ENCODE data around the gene HPGDS. TPM values are rescaled to one million over a fixed set of nuclear protein-coding genes. Genes with fewer than 3 reads are reported as not detected.

Gene HPGDS
- total and polyA plus RNA-seq, 2 donors from 2014 or later, result 1.9 to 7.4 TPM

- no peak overlapping the region for H3K9ac ChIP-seq (ENCODE audit: low read length in 3 of 3)
- intact Hi-C loops (cut with DNase I), result no loop called here
- DNase-seq, result no peak
- no peaks in the 10 kb centered on the region for H3K27me3 ChIP-seq (ENCODE audit: control insufficient read depth, insufficient read depth, low read length)
- no peaks in the 10 kb centered on the region for H3K9me3 ChIP-seq (ENCODE audit: control insufficient read depth in 2 of 3, insufficient read depth in 1 of 3, low read length in 3 of 3)
- FAIRE-seq, result no peak
- TF ChIP-seq CTCF (IDR thresholded peaks at IDR 0.05; ENCODE audit: borderline replicate concordance, extremely low read depth, insufficient read depth), result no peak
- no peak overlapping the region for H3K4me3 ChIP-seq (ENCODE audit: low read length in 3 of 3)
- H3K27ac ChIP-seq (ENCODE audit: low read depth in 2 of 2, low read length in 2 of 2), result no peak overlapping the region
- H3K4me1 ChIP-seq (ENCODE audit: control insufficient read depth in 2 of 3, insufficient read depth in 2 of 3, low read depth in 1 of 3, low read length in 3 of 3), result no peaks in the 10 kb centered on the region
- no peaks in the 10 kb centered on the region for H3K36me3 ChIP-seq (ENCODE audit: control insufficient read depth in 2 of 3, insufficient read depth in 3 of 3, low read length in 3 of 3)
Measured at GRCh38 chr4:94359838-94360237, 17.2 kb upstream of the HPGDS start.

- TF ChIP-seq CTCF (IDR thresholded peaks at IDR 0.05; ENCODE audit: borderline replicate concordance, extremely low read depth, insufficient read depth), result no peak
- no peak overlapping the region for H3K27ac ChIP-seq (ENCODE audit: low read depth in 2 of 2, low read length in 2 of 2)
- H3K4me1 ChIP-seq (ENCODE audit: control insufficient read depth in 2 of 3, insufficient read depth in 2 of 3, low read depth in 1 of 3, low read length in 3 of 3), result no peaks in the 10 kb centered on the region
- H3K4me3 ChIP-seq (ENCODE audit: low read length in 3 of 3), result no peak overlapping the region
- H3K27me3 ChIP-seq (ENCODE audit: control insufficient read depth, insufficient read depth, low read length), result no peaks in the 10 kb centered on the region
- intact Hi-C loops (cut with DNase I), result no loop called here
- no peak overlapping the region for H3K9ac ChIP-seq (ENCODE audit: low read length in 3 of 3)
- DNase-seq (no peak), FAIRE-seq (no peak)
- no peaks in the 10 kb centered on the region for H3K36me3 ChIP-seq (ENCODE audit: control insufficient read depth in 2 of 3, insufficient read depth in 3 of 3, low read length in 3 of 3)
- H3K9me3 ChIP-seq (ENCODE audit: control insufficient read depth in 2 of 3, insufficient read depth in 1 of 3, low read length in 3 of 3), result no peaks in the 10 kb centered on the region
Measured at GRCh38 chr4:94359221-94359620, 16.6 kb upstream of the HPGDS start.

GRCh38 chr4:94358101-94358500, 15.5 kb upstream of the HPGDS start:
- Histone ChIP-seq H3K27ac (ENCODE audit: low read depth in 2 of 2, low read length in 2 of 2) (no peak overlapping the region), H3K27me3 (ENCODE audit: control insufficient read depth, insufficient read depth, low read length) (no peaks in the 10 kb centered on the region), H3K4me1 (ENCODE audit: control insufficient read depth in 2 of 3, insufficient read depth in 2 of 3, low read depth in 1 of 3, low read length in 3 of 3) (no peaks in the 10 kb centered on the region), H3K9ac (ENCODE audit: low read length in 3 of 3) (no peak overlapping the region), H3K36me3 (ENCODE audit: control insufficient read depth in 2 of 3, insufficient read depth in 3 of 3, low read length in 3 of 3) (no peaks in the 10 kb centered on the region), H3K9me3 (ENCODE audit: control insufficient read depth in 2 of 3, insufficient read depth in 1 of 3, low read length in 3 of 3) (no peaks in the 10 kb centered on the region), H3K4me3 (ENCODE audit: low read length in 3 of 3) (no peak overlapping the region)
- intact Hi-C loops (cut with DNase I), result no loop called here
- DNase-seq (no peak), FAIRE-seq (no peak)
- no peak for TF ChIP-seq CTCF (IDR thresholded peaks at IDR 0.05; ENCODE audit: borderline replicate concordance, extremely low read depth, insufficient read depth)

GRCh38 chr4:94357624-94358023, 15.0 kb upstream of the HPGDS start:
- no peak for TF ChIP-seq CTCF (IDR thresholded peaks at IDR 0.05; ENCODE audit: borderline replicate concordance, extremely low read depth, insufficient read depth)

More at GRCh38 chr4:94357624-94358023, 15.0 kb upstream of the HPGDS start:
- DNase-seq (no peak), FAIRE-seq (no peak)
- intact Hi-C loops (cut with DNase I), result no loop called here
- H3K9ac ChIP-seq (ENCODE audit: low read length in 3 of 3), result no peak overlapping the region
- H3K27me3 ChIP-seq (ENCODE audit: control insufficient read depth, insufficient read depth, low read length), result no peaks in the 10 kb centered on the region
- H3K27ac ChIP-seq (ENCODE audit: low read depth in 2 of 2, low read length in 2 of 2), result no peak overlapping the region
- H3K4me3 ChIP-seq (ENCODE audit: low read length in 3 of 3), result no peak overlapping the region
- no peaks in the 10 kb centered on the region for H3K9me3 ChIP-seq (ENCODE audit: control insufficient read depth in 2 of 3, insufficient read depth in 1 of 3, low read length in 3 of 3)
- H3K36me3 ChIP-seq (ENCODE audit: control insufficient read depth in 2 of 3, insufficient read depth in 3 of 3, low read length in 3 of 3), result no peaks in the 10 kb centered on the region
- no peaks in the 10 kb centered on the region for H3K4me1 ChIP-seq (ENCODE audit: control insufficient read depth in 2 of 3, insufficient read depth in 2 of 3, low read depth in 1 of 3, low read length in 3 of 3)
